ENCODE data around the gene NUDT16L1. TPM values are rescaled to one million over a fixed set of nuclear protein-coding genes. Genes with fewer than 3 reads are reported as not detected.
"Not testable (repeated sequence)": the region's sequence is repeated elsewhere in the genome, so short reads cannot be mapped to it uniquely, and the experiment has no call there.

Gene NUDT16L1
- total and polyA plus RNA-seq, 2 of the 13 experiments (the other 11 are each of a cell fraction or from before 2014, with no cell fraction given) = 28.0 to 40.5 TPM

DNA sequence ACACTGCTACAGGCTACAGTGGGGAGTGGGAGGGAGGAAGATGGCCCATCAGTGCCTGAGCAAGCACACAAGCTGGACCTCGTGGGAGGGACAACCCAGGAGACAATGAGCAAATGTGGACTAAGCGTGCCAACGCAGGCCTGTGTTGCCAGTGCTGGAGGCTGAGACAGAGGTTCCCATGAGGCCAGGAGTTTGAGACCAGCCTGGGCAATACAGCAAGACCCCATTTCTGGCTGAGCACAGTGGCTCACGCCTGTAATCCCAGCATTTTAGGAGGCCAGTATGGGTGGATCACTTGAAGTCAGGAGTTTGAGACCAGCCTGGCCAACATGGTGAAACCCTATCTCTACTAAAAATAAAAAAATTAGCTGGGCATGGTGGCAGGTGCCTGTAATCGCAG lies 45.0 kb downstream of the NUDT16L1 start:
- POLR2A ChIA-PET; H3K27me3 ChIP-seq (ENCODE audit: control insufficient read depth in 1 of 2, insufficient read depth in 2 of 2, low read length in 2 of 2); intact Hi-C loops (cut with micrococcal nuclease; ENCODE audit: unreplicated experiment); H3K4me3 ChIP-seq (replicated peaks in 1 of 3; ENCODE audit: insufficient read depth in 1 of 3, low read depth in 2 of 3, low read length in 3 of 3); FAIRE-seq; H3K4me2 ChIP-seq (ENCODE audit: low read depth, low read length); H3K27ac ChIP-seq (ENCODE audit: extremely low read length, insufficient read depth, low read length); H2AFZ ChIP-seq (ENCODE audit: low read length); in situ Hi-C loops (cut with HindIII; ENCODE audit: extremely low pct_ligation_motif_present, low pct_unique_long_range_greater_than_20kb); ATAC-seq; DNase-seq (ENCODE audit: low spot score); H3K9me3 ChIP-seq (ENCODE audit: low read length); H3K9ac ChIP-seq (ENCODE audit: insufficient read depth, low read depth, low read length); CTCF ChIA-PET (ENCODE audit: low intra/inter-chr PET ratio, low total read pairs); H4K20me1 ChIP-seq (ENCODE audit: insufficient read depth, low read length); BruUV-seq (replicated peaks); H3K36me3 ChIP-seq (replicated peaks in 1 of 2; ENCODE audit: control insufficient read depth in 1 of 2, insufficient read depth in 2 of 2, low read length in 2 of 2); H3K79me2 ChIP-seq (ENCODE audit: insufficient read depth, low read length): not testable (repeated sequence)
- peak; percentile 85 for TF ChIP-seq ZNF121 (CRISPR knock-in tag; IDR thresholded peaks at IDR 0.05)
- 32% methylated on average over 5 of the region's 5 CpGs for WGBS (ENCODE audit: low lambda C conversion rate)
- peaks cover 16% of the 10 kb centered on the region for H3K4me1 ChIP-seq (ENCODE audit: insufficient read depth, low read length)

DNA sequence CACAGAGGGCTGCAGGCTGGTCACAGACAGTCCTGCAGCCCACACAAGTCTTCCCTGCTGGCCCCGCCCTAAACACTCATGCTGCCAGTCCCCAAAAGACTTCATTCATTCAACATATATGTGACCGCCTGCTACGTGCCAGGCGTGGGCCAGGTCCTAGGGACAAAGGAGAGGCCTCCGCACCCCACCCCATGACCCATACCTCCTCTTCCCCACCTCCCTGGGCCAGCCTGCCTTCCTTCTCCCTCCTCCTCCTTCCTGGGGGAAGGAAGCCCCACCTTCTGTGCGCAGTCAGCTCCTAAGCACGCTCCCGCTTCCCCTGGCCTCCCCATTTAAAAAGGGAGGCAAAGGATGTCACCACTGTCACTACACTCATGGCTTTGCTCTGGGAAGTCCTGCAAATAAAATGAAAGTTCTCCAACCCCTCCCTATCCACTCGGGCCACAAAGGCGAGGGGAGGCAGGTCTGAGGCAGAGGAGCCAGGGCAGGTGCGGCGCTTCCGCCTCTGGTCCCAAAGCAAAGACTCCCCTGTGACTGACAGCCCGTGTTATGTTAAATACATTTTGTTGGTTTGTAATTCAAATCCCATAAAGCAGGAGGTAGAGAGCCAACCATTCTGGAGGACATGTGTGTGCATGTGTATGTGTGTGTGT lies 50.0 kb downstream of the NUDT16L1 start:
- ChIA-PET CTCF (ENCODE audit: low intra/inter-chr PET ratio, low total read pairs) (no interaction called here), POLR2A (no interaction called here)
- Histone ChIP-seq H3K27ac (ENCODE audit: extremely low read length, insufficient read depth, low read length) (no peak overlapping the region), H3K4me3 (replicated peaks in 1 of 3; ENCODE audit: insufficient read depth in 1 of 3, low read depth in 2 of 3, low read length in 3 of 3) (no peak overlapping the region; a peak in 2 of 6 replicates), H3K36me3 (replicated peaks in 1 of 2; ENCODE audit: control insufficient read depth in 1 of 2, insufficient read depth in 2 of 2, low read length in 2 of 2) (no peaks in the 10 kb centered on the region), H3K27me3 (ENCODE audit: control insufficient read depth in 1 of 2, insufficient read depth in 2 of 2, low read length in 2 of 2) (no peaks in the 10 kb centered on the region), H3K79me2 (ENCODE audit: insufficient read depth, low read length) (no peaks in the 10 kb centered on the region), H2AFZ (ENCODE audit: low read length) (no peak overlapping the region), H3K9me3 (ENCODE audit: low read length) (no peaks in the 10 kb centered on the region), H3K4me1 (ENCODE audit: insufficient read depth, low read length) (peaks cover 14% of the 10 kb centered on the region), H3K4me2 (ENCODE audit: low read depth, low read length) (peak overlapping the region; percentile 45), H4K20me1 (ENCODE audit: insufficient read depth, low read length) (no peaks in the 10 kb centered on the region), H3K9ac (ENCODE audit: insufficient read depth, low read depth, low read length) (no peak overlapping the region)
- FAIRE-seq (no peak), DNase-seq (ENCODE audit: low spot score) (no peak), ATAC-seq (peak; percentile 20; the same call in 2 of the 3 replicates)
- whole genome bisulfite sequencing (ENCODE audit: low lambda C conversion rate) = 31% methylated on average over 13 of the region's 14 CpGs
- BruUV-seq (replicated peaks) = no TSS peak
- in situ Hi-C loops (cut with HindIII; ENCODE audit: extremely low pct_ligation_motif_present, low pct_unique_long_range_greater_than_20kb) (no loop called here), intact Hi-C loops (cut with micrococcal nuclease; ENCODE audit: unreplicated experiment) (no loop called here)
- TF ChIP-seq GATA4 (IDR thresholded peaks at IDR 0.05; ENCODE audit: borderline replicate concordance, low read depth) (no peak), ZNF768 (CRISPR knock-in tag; IDR thresholded peaks at IDR 0.05) (no peak), POLR2G (IDR thresholded peaks at IDR 0.05; ENCODE audit: low read depth, low read length) (0 out of 2 replicates have a peak, but pooled peaks have one; percentile 25), AGO2 (optimal IDR thresholded peaks at IDR 0.05; ENCODE audit: low read depth, low read length) (peak; percentile 39), NBN (conservative IDR thresholded peaks at IDR 0.05) (no peak)
- TF ChIP-seq, protein P1, sequence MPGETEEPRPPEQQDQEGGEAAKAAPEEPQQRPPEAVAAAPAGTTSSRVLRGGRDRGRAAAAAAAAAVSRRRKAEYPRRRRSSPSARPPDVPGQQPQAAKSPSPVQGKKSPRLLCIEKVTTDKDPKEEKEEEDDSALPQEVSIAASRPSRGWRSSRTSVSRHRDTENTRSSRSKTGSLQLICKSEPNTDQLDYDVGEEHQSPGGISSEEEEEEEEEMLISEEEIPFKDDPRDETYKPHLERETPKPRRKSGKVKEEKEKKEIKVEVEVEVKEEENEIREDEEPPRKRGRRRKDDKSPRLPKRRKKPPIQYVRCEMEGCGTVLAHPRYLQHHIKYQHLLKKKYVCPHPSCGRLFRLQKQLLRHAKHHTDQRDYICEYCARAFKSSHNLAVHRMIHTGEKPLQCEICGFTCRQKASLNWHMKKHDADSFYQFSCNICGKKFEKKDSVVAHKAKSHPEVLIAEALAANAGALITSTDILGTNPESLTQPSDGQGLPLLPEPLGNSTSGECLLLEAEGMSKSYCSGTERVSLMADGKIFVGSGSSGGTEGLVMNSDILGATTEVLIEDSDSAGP (CRISPR knock-in tag; IDR thresholded peaks at IDR 0.05; ENCODE audit: borderline replicate concordance) = 0 out of 2 replicates have a peak, but pooled peaks have one; percentile 18

Data from HepG2 (cell line).